Hair follicular keratinocyte (primary cell): ENCODE measurements around the gene EPB42. TPM values are rescaled to one million over a fixed set of nuclear protein-coding genes. Genes with fewer than 3 reads are reported as not detected.

ENCODE experiments used
- total RNA-seq: library from RNA; depleted of rRNA; stranded (reverse); fragments of >200 nt; gene quantifications from 2 replicates; pipeline ENCODE4 v1.2.3, GENCODE V29; 2015

The EPB42 gene
- not detected in 2 replicates for total RNA-seq

DNA sequence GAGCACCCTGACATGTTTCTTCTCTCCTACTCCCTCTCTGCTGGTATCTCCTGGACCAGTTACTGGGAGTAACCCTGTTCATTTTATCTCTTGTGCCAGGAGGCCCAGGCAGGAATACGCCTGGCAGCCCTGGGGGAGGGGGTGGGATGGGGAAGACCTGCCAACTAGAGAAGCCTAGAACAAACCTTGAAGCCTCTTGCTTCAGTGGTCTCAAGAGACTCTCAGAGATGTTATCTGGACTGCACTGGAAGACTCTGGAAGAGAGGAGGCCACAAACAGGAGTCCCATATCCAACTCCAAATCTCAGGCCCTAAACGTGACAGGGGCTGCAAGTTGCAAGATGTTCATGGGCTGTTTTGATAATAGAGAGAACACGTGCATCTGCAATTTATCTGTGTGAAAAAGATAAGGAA is at the start of gene EPB42:
Gene EPB42, minus strand, starts transcription at position 28 of the 413 bp plus-strand sequence. CDS start 193 bp downstream, outside the sequence.

DNA sequence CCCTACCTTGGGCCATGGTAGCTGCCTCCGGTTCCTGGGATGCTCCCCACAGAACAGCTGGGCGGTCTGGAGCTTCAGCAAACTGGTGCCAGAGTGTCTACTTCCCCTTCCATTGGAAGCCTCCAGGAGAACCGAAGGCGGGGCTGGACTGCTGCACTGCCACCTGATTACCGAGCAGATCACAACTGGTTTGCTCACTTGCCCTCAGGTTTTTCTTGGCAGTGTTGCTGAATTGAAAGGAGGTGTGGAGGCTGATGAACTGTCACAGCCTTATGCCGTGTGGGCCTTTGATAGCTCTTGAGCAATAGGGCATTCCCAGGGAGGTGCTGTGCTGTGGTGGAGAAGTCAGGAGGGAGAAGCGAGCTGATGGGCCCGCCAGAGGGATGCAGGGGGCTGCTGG is 46.0 kb upstream of the EPB42 start, which contains the start of gene TGM5:
Gene TGM5, minus strand, starts transcription at position 95 of the 400 bp plus-strand sequence. Its CDS starts 79 bp downstream, at position 16.

DNA sequence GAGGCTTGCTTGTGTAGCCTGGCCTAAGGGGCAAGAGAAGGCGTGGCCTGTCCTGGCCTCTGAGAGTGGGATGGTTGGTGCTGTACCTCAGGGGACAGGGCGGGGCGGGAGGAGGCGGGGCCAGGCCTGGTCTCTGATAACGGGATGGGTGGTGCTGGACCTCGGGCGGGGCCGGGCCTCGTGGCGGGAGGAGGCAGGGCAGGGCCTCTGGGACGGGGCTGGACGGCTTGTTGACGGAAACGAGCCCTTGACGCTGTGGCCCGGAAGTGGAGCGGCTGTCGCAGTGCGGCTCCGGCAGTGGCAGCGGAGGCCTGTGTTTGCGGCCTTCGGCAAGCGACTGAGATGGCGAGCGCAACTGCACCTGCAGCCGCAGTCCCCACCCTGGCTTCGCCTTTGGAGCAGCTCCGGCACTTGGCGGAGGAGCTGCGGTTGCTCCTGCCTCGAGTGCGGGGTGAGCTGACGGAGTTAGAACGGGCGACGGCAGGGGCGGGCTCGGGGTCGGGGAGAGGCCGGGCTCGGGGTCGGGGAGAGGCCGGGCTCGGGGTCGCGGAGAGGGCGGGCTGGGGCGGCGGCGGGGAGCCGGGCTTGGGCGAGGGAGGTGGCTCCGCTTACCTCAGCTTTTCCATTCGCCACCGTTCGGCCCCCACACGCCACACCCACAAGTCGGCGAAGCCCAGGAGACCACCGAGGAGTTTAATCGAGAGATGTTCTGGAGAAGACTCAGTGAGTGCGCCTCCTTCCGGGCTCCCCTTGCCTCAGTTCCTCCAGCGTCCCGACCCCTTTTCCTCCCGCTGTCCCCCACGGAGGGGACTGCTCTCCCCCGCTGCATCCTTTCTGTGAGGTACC is 35.4 kb downstream of the EPB42 start, which contains the start of gene CCNDBP1:
Gene CCNDBP1, plus strand, starts transcription at position 247 of the 846 bp plus-strand sequence. Its CDS starts 96 bp downstream, at position 343.

Other genes with a start within 250 kb of the EPB42 start
- gene UBR1, start 115.0 kb downstream of the EPB42 start, total RNA-seq = 16.3 and 17.6 TPM in 2 replicates
- 9.4 and 12.9 TPM in 2 replicates for gene TMEM62, start 87.4 kb downstream of the EPB42 start, total RNA-seq
- 32.0 and 55.1 TPM in 2 replicates for gene CCNDBP1, start 35.6 kb downstream of the EPB42 start, total RNA-seq
- 0.16 TPM in 1 of 2 replicates, not detected in the other for gene TGM5, start 45.9 kb upstream of the EPB42 start, total RNA-seq
- gene TGM7, start 81.2 kb upstream of the EPB42 start, total RNA-seq = not detected in 2 replicates
- 4.0 and 8.4 TPM in 2 replicates for gene LCMT2, start 109.6 kb upstream of the EPB42 start, total RNA-seq
- 12.5 and 13.9 TPM in 2 replicates for gene ZSCAN29, start 150.0 kb upstream of the EPB42 start, total RNA-seq
- 13.5 and 20.8 TPM in 2 replicates for gene TUBGCP4, start 150.1 kb upstream of the EPB42 start, total RNA-seq